Astrocyte (in vitro differentiated cells and primary cell): ENCODE data around the gene AMACR.

Experiments used
- CTCF ChIP-seq: IDR thresholded peaks from 2 replicates; pipeline ENCODE4 v1.5.1; 2011; ENCODE audit warnings: low read depth, mild to moderate bottlenecking, inconsistent platforms, low read length, moderate library complexity; ENCODE audit not compliant: insufficient read depth
- EZH2 ChIP-seq: IDR thresholded peaks from 2 replicates; pipeline ENCODE4 v1.6.1; 2012; ENCODE audit warnings: mild to moderate bottlenecking, low read length, inconsistent platforms; ENCODE audit not compliant: insufficient read depth

GRCh38 chr5:34047143-34047542 is 39.3 kb upstream of the AMACR start:
- TF ChIP-seq CTCF: no peak
- TF ChIP-seq EZH2: no peak
